HCT116 (cell line): ENCODE data around the gene DCST2. TPM values are rescaled to one million over a fixed set of nuclear protein-coding genes. Genes with fewer than 3 reads are reported as not detected.

ENCODE experiments used
- ATAC-seq: fragments of 200-7000 bp; cut with Tn5 transposase; 2 replicates; pipeline ENCODE4 v1.9.1; 2020; ENCODE audit warnings: mild to moderate bottlenecking, moderate library complexity
- BruUV-seq: library from RNA; stranded (reverse); fragments of 400-500 nt; replicated peaks from 2 replicates; lab custom pipeline; 2021; lab: Mats Ljungman, UMichigan
- CTCF ChIA-PET: fragments of 300-600 bp; sonication (Branson Sonifier 250); formaldehyde crosslinking; loops from one replicate; lab custom pipeline; 2021; ENCODE audit warnings: antibody characterized with exemption; lab: Charles Lee
- POLR2A ChIA-PET: fragments of 300-600, 350-600 bp; sonication (Branson Sonifier 250); formaldehyde crosslinking; loops from one replicate; lab custom pipeline; 2021; ENCODE audit warnings: antibody characterized with exemption; lab: Charles Lee
- RAD21 ChIA-PET, 2 experiments: fragments of 300-600 bp; sonication (Branson Sonifier 250); formaldehyde crosslinking; loops; one replicate each; lab custom pipeline; 2023; ENCODE audit warnings: low total read pairs in 2 of 2; ENCODE audit not compliant: uncharacterized antibody in 2 of 2, unreplicated experiment in 2 of 2, low non-redundant PET in 1 of 2; lab: Charles Lee
- DNase-seq: peaks from one replicate; pipeline ENCODE4 v3.0.0-alpha.2; 2010; ENCODE audit warnings: low read depth, low spot score
- H2AFZ ChIP-seq: fragments of 200-600 bp; shearing (Covaris generic), sonication (generic); 2 replicates; pipeline ENCODE4 v1.6.1; 2017; ENCODE audit warnings: low read depth, mixed run types, mixed read lengths, antibody characterized with exemption, low read length; ENCODE audit not compliant: poor library complexity, severe bottlenecking
- H3K27ac ChIP-seq: 2 replicates; pipeline ENCODE4 v1.5.1; 2012; ENCODE audit warnings: low read depth, low read length
- H3K27me3 ChIP-seq: fragments of 200-600 bp; sonication (generic); 2 replicates; pipeline ENCODE4 v1.6.1; 2016; ENCODE audit warnings: mixed run types, low read length, mixed read lengths; ENCODE audit not compliant: insufficient read depth
- H3K36me3 ChIP-seq, 2 experiments: fragments of 200-500 bp in 1 of 2; fragments of 200-600 bp in 1 of 2; sonication (Bioruptor generic) in 1 of 2; sonication (generic) in 1 of 2; 2 replicates each; pipeline versions ENCODE4 v1.5.1 to v1.6.1; 2014 to 2016; ENCODE audit warnings: low read length in 2 of 2, inconsistent platforms in 1 of 2, mixed read lengths in 1 of 2, mixed run types in 1 of 2; ENCODE audit not compliant: insufficient read depth in 2 of 2, control insufficient read depth in 1 of 2
- H3K4me1 ChIP-seq, 2 experiments: fragments of 200-600 bp in 1 of 2; sonication (generic) in 1 of 2; 2 replicates each; pipeline versions ENCODE4 v1.5.1 to v1.6.1; 2012 to 2017; ENCODE audit warnings: low read length in 2 of 2, inconsistent platforms in 1 of 2, mild to moderate bottlenecking in 1 of 2, mixed read lengths in 1 of 2, mixed run types in 1 of 2, moderate library complexity in 1 of 2; ENCODE audit not compliant: insufficient read depth in 2 of 2, control insufficient read depth in 1 of 2
- H3K4me2 ChIP-seq: fragments of 200-600 bp; sonication (generic); 2 replicates; pipeline ENCODE4 v1.6.1; 2017; ENCODE audit warnings: mixed run types, low read length, mixed read lengths
- H3K4me3 ChIP-seq, 2 experiments: fragments of 200-600 bp in 1 of 2; sonication (generic) in 1 of 2; replicated peaks in 1 of 2; 2 replicates each; pipeline ENCODE4 v1.5.1; 2011 to 2016; ENCODE audit warnings: low read length in 2 of 2, control low read depth in 1 of 2, low read depth in 1 of 2, mild to moderate bottlenecking in 1 of 2, mixed read lengths in 1 of 2, mixed run types in 1 of 2
- H3K79me2 ChIP-seq: fragments of 200-600 bp; sonication (generic); 2 replicates; pipeline ENCODE4 v1.6.1; 2017; ENCODE audit warnings: mild to moderate bottlenecking, mixed run types, low read length, moderate library complexity, mixed read lengths; ENCODE audit not compliant: insufficient read depth
- H3K9ac ChIP-seq: fragments of 200-600 bp; sonication (generic); 2 replicates; pipeline ENCODE4 v1.6.1; 2016; ENCODE audit warnings: low read length, mixed read lengths
- H3K9me2 ChIP-seq: fragments of 200-600 bp; sonication (generic), shearing (Covaris generic); 2 replicates; pipeline ENCODE4 v1.6.1; 2017; ENCODE audit warnings: mixed run types, mild to moderate bottlenecking, moderate library complexity; ENCODE audit not compliant: insufficient read depth
- H3K9me3 ChIP-seq, 2 experiments: fragments of 200-500 bp in 1 of 2; fragments of 200-600 bp in 1 of 2; sonication (Bioruptor generic) in 1 of 2; sonication (generic) in 1 of 2; 2 replicates each; pipeline ENCODE4 v1.6.1; 2014 to 2017; ENCODE audit warnings: low read length in 2 of 2, mixed read lengths in 2 of 2, inconsistent platforms in 1 of 2, low read depth in 1 of 2, mild to moderate bottlenecking in 1 of 2, mixed run types in 1 of 2, moderate library complexity in 1 of 2; ENCODE audit not compliant: control insufficient read depth in 1 of 2, insufficient read depth in 1 of 2
- H4K20me1 ChIP-seq: fragments of 200-600 bp; sonication (generic), shearing (Covaris generic); 2 replicates; pipeline ENCODE4 v1.6.1; 2017; ENCODE audit warnings: mixed run types, mild to moderate bottlenecking, moderate library complexity; ENCODE audit not compliant: insufficient read depth
- ATF3 ChIP-seq: IDR thresholded peaks from 2 replicates; pipeline ENCODE4 v1.6.1; 2012
- CBX3 ChIP-seq: IDR thresholded peaks from 2 replicates; pipeline ENCODE4 v1.6.1; 2012; ENCODE audit warnings: low read depth
- CEBPB ChIP-seq: IDR thresholded peaks from 2 replicates; pipeline ENCODE4 v1.6.1; 2012; ENCODE audit warnings: low read depth
- EGR1 ChIP-seq: IDR thresholded peaks from 2 replicates; pipeline ENCODE4 v1.6.1; 2012; ENCODE audit warnings: low read depth
- ELF1 ChIP-seq: IDR thresholded peaks from 2 replicates; pipeline ENCODE4 v1.6.1; 2012; ENCODE audit warnings: low read depth, borderline replicate concordance
- EZH2 ChIP-seq: fragments of 200-600 bp; sonication (generic); IDR thresholded peaks from 2 replicates; pipeline ENCODE4 v1.6.1; 2017; ENCODE audit warnings: antibody characterized with exemption, mixed run types
- JUND ChIP-seq: IDR thresholded peaks from 2 replicates; pipeline ENCODE4 v1.6.1; 2012
- POLR2AphosphoS5 ChIP-seq: IDR thresholded peaks from 2 replicates; pipeline ENCODE4 v1.6.1; 2011; ENCODE audit warnings: mild to moderate bottlenecking, low read depth, low read length, moderate library complexity
- REST ChIP-seq: IDR thresholded peaks from 2 replicates; pipeline ENCODE4 v1.6.1; 2012; ENCODE audit warnings: low read depth
- SIN3A ChIP-seq: IDR thresholded peaks from 2 replicates; pipeline ENCODE4 v1.6.1; 2012; ENCODE audit warnings: low read depth
- SP1 ChIP-seq: IDR thresholded peaks from 2 replicates; pipeline ENCODE4 v1.6.1; 2012; ENCODE audit warnings: low read depth
- SRF ChIP-seq: IDR thresholded peaks from 2 replicates; pipeline ENCODE4 v1.6.1; 2012; ENCODE audit warnings: low read depth
- TCF7L2 ChIP-seq: IDR thresholded peaks from 2 replicates; pipeline ENCODE4 v1.7.0; 2011; ENCODE audit warnings: borderline replicate concordance, inconsistent platforms; ENCODE audit not compliant: insufficient read depth, insufficient read length; ENCODE audit errors: extremely low read depth
- YY1 ChIP-seq: IDR thresholded peaks from 2 replicates; pipeline ENCODE4 v1.6.1; 2011; ENCODE audit warnings: low read length, low read depth, moderate library complexity, mild to moderate bottlenecking; ENCODE audit not compliant: insufficient replicate concordance; ENCODE audit errors: extremely low read depth
- ZNF274 ChIP-seq: fragments of 200-500 bp; sonication (Bioruptor generic); IDR thresholded peaks from 2 replicates; pipeline ENCODE4 v1.6.1; 2014; ENCODE audit warnings: mild to moderate bottlenecking, low read depth, low read length, inconsistent platforms
- intact Hi-C: fragments of 100-400 bp; cut with micrococcal nuclease; formaldehyde crosslinking; loops from 2 replicates; pipeline ENCODE4 v1.10.0; 2022
- total RNA-seq: library from RNA; stranded (reverse); gene quantifications from one replicate; pipeline ENCODE4 v1.2.1, GENCODE V29; 2021; ENCODE audit not compliant: unreplicated experiment
- TF ChIP-seq, protein P1 (sequence below), 3 experiments: fragments of 200-600 bp in 1 of 3; sonication (generic) in 1 of 3; IDR thresholded peaks in 2 of 3; conservative IDR thresholded peaks in 1 of 3; 2 replicates each; pipeline ENCODE4 v1.5.1; 2012 to 2017; ENCODE audit warnings: low read depth in 2 of 3, low read length in 2 of 3, antibody characterized with exemption in 1 of 3, borderline replicate concordance in 1 of 3, control low read depth in 1 of 3, mild to moderate bottlenecking in 1 of 3, mixed read lengths in 1 of 3, mixed run types in 1 of 3, moderate library complexity in 1 of 3; ENCODE audit not compliant: insufficient read depth in 1 of 3
- TF ChIP-seq, protein P2 (sequence below): IDR thresholded peaks from 2 replicates; pipeline ENCODE4 v1.6.1; 2012
- TF ChIP-seq, protein P3 (sequence below): IDR thresholded peaks from 2 replicates; pipeline ENCODE4 v1.6.1; 2011; ENCODE audit warnings: mild to moderate bottlenecking, low read length, moderate library complexity; ENCODE audit not compliant: insufficient replicate concordance; ENCODE audit errors: extremely low read depth

Gene DCST2
- total RNA-seq, 1 experiment from 2014 or later = 2.0 TPM

GRCh38 chr1:155035936-155036335 is 2.4 kb upstream of the DCST2 start:
- Histone ChIP-seq H3K9me3 (no peaks in the 10 kb centered on the region), H3K9ac (no peak overlapping the region), H3K9me2 (no peaks in the 10 kb centered on the region), H3K79me2 (no peaks in the 10 kb centered on the region), H3K4me1 (peaks cover 0 to 11% of the 10 kb centered on the region in 2 experiments; a peak in 2 of 4 replicates), H3K4me3 (no peak overlapping the region), H3K36me3 (no peaks in the 10 kb centered on the region), H3K27ac (no peak overlapping the region), H3K27me3 (no peaks in the 10 kb centered on the region), H2AFZ (no peak overlapping the region), H4K20me1 (no peaks in the 10 kb centered on the region), H3K4me2 (no peak overlapping the region)
- ChIA-PET CTCF (interaction anchor here (0.6 kb wide), 1 partner anchor 40 kb away, joined by 3 read pairs; no protein-coding TSS in a partner anchor), RAD21 (interaction anchor here in 1 of 2 experiments (0.6 kb wide), 1 partner anchor 10 kb away, joined by 3 read pairs; no protein-coding TSS in a partner anchor), POLR2A (no interaction called here)
- BruUV-seq = no TSS peak
- TF ChIP-seq POLR2AphosphoS5 (no peak), YY1 (no peak), ATF3 (no peak), ZNF274 (no peak), CEBPB (no peak), EZH2 (no peak), ELF1 (no peak), SIN3A (no peak), SP1 (no peak), EGR1 (no peak), REST (no peak), SRF (no peak), TCF7L2 (no peak), JUND (no peak), CBX3 (no peak)
- TF ChIP-seq, protein P1, sequence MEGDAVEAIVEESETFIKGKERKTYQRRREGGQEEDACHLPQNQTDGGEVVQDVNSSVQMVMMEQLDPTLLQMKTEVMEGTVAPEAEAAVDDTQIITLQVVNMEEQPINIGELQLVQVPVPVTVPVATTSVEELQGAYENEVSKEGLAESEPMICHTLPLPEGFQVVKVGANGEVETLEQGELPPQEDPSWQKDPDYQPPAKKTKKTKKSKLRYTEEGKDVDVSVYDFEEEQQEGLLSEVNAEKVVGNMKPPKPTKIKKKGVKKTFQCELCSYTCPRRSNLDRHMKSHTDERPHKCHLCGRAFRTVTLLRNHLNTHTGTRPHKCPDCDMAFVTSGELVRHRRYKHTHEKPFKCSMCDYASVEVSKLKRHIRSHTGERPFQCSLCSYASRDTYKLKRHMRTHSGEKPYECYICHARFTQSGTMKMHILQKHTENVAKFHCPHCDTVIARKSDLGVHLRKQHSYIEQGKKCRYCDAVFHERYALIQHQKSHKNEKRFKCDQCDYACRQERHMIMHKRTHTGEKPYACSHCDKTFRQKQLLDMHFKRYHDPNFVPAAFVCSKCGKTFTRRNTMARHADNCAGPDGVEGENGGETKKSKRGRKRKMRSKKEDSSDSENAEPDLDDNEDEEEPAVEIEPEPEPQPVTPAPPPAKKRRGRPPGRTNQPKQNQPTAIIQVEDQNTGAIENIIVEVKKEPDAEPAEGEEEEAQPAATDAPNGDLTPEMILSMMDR (IDR thresholded peaks at IDR 0.05 in 2 of 3, conservative IDR thresholded peaks at IDR 0.05 in 1 of 3; ENCODE audit: borderline replicate concordance in 1 of 3, insufficient read depth in 1 of 3, low read depth in 2 of 3, low read length in 2 of 3) = no peak
- TF ChIP-seq, protein P2, sequence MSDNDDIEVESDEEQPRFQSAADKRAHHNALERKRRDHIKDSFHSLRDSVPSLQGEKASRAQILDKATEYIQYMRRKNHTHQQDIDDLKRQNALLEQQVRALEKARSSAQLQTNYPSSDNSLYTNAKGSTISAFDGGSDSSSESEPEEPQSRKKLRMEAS = no peak
- TF ChIP-seq, protein P3, sequence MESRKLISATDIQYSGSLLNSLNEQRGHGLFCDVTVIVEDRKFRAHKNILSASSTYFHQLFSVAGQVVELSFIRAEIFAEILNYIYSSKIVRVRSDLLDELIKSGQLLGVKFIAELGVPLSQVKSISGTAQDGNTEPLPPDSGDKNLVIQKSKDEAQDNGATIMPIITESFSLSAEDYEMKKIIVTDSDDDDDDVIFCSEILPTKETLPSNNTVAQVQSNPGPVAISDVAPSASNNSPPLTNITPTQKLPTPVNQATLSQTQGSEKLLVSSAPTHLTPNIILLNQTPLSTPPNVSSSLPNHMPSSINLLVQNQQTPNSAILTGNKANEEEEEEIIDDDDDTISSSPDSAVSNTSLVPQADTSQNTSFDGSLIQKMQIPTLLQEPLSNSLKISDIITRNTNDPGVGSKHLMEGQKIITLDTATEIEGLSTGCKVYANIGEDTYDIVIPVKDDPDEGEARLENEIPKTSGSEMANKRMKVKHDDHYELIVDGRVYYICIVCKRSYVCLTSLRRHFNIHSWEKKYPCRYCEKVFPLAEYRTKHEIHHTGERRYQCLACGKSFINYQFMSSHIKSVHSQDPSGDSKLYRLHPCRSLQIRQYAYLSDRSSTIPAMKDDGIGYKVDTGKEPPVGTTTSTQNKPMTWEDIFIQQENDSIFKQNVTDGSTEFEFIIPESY = no peak
- DNase-seq = no peak
- ATAC-seq = no peak
- intact Hi-C loops = no loop called here
